GM18517 (cell line): Measurements from ENCODE around the gene ZNF385B.

Experiments used
- ATAC-seq: cut with Tn5 transposase; IDR thresholded peaks from one replicate; pipeline ENCODE4 v1.9.1; 2021; ENCODE audit warnings: mild to moderate bottlenecking, moderate library complexity; ENCODE audit not compliant: unreplicated experiment

The ZNF385B gene

GRCh38 chr2:179559108-179559806 is 302.2 kb downstream of the ZNF385B start:
- ATAC-seq: no peak

GRCh38 chr2:179558010-179558934 is 303.1 kb downstream of the ZNF385B start:
- no peak for ATAC-seq

GRCh38 chr2:179556425-179556824 is 305.0 kb downstream of the ZNF385B start:
- no peak for ATAC-seq

GRCh38 chr2:179555691-179556283 is 305.6 kb downstream of the ZNF385B start:
- no peak for ATAC-seq

- ATAC-seq: no peak
Measured at GRCh38 chr2:179554639-179555386, 306.6 kb downstream of the ZNF385B start.

GRCh38 chr2:179553382-179553781 is 308.0 kb downstream of the ZNF385B start:
- ATAC-seq: no peak

- ATAC-seq: no peak
Measured at GRCh38 chr2:179551539-179552045, 309.8 kb downstream of the ZNF385B start.

- ATAC-seq: no peak
Measured at GRCh38 chr2:179550849-179551248, 310.6 kb downstream of the ZNF385B start.

- ATAC-seq: no peak
Measured at GRCh38 chr2:179550214-179550613, 311.2 kb downstream of the ZNF385B start.

- ATAC-seq: no peak
Measured at GRCh38 chr2:179546656-179547055, 314.8 kb downstream of the ZNF385B start.

GRCh38 chr2:179545024-179545423 is 316.4 kb downstream of the ZNF385B start:
- ATAC-seq: no peak

- no peak for ATAC-seq
Measured at GRCh38 chr2:179543361-179543901, 318.0 kb downstream of the ZNF385B start.

- no peak for ATAC-seq
Measured at GRCh38 chr2:179541586-179541985, 319.8 kb downstream of the ZNF385B start.

GRCh38 chr2:179539124-179539511 is 322.3 kb downstream of the ZNF385B start:
- no peak for ATAC-seq

- ATAC-seq: no peak
Measured at GRCh38 chr2:179538406-179539123, 322.8 kb downstream of the ZNF385B start.

- ATAC-seq: no peak
Measured at GRCh38 chr2:179536185-179536584, 325.2 kb downstream of the ZNF385B start.

- no peak for ATAC-seq
Measured at GRCh38 chr2:179533875-179534274, 327.5 kb downstream of the ZNF385B start.

GRCh38 chr2:179532863-179533278 is 328.5 kb downstream of the ZNF385B start:
- ATAC-seq: no peak

- no peak for ATAC-seq
Measured at GRCh38 chr2:179528576-179529069, 332.8 kb downstream of the ZNF385B start.

- ATAC-seq: no peak
Measured at GRCh38 chr2:179525340-179525739, 336.1 kb downstream of the ZNF385B start.
